GM18873 (cell line): ENCODE measurements around the gene SNAP47.
A peak's percentile ranks its signal among the peaks of the same experiment; 100 is the strongest.
"Not testable (repeated sequence)": the region's sequence is repeated elsewhere in the genome, so short reads cannot be mapped to it uniquely, and the experiment has no call there.

ENCODE experiments used
- ATAC-seq: cut with Tn5 transposase; IDR thresholded peaks from one replicate; pipeline ENCODE4 v1.9.1; 2021; ENCODE audit warnings: mild to moderate bottlenecking, moderate library complexity, moderate number of reproducible peaks; ENCODE audit not compliant: unreplicated experiment, low FRiP score

Gene SNAP47, protein sequence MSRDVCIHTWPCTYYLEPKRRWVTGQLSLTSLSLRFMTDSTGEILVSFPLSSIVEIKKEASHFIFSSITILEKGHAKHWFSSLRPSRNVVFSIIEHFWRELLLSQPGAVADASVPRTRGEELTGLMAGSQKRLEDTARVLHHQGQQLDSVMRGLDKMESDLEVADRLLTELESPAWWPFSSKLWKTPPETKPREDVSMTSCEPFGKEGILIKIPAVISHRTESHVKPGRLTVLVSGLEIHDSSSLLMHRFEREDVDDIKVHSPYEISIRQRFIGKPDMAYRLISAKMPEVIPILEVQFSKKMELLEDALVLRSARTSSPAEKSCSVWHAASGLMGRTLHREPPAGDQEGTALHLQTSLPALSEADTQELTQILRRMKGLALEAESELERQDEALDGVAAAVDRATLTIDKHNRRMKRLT

DNA sequence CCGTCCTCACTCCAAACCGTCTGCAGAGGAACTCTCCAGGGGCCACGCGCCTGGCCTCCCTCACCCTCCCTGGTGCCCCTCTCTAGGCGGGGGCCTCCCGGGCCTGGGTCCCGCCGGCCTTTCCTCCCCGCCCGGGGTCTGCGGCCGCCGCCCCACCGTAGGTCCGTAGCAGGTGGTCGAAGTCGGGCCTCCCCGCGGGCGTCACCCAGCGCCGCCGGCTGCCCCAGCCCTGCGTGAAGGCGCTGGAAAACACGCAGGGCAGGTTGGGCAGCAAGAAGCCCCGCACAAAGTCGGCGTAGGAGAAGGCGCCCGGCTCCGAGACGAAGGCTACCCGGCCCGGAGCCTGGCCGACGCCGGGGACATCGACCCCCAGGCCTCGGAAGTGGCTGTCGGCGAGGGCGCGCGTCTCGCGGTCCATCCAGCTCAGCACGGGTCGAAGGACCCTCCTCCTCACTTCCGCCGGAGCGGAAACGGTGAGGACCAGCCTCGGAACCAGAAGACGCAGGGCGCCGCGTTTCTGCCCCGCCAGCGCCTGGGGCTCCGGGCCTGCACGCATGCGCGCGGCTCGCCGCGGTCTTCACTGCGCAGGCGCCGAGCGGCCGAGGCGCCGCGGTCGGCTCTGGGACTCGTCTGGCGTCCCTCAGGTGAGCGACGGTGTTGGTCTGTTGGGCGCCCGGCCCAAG, at the start of gene SNAP47, which contains the start of gene JMJD4:
Gene SNAP47 (plus strand): TSS at position 580 of the 683 bp plus-strand sequence. CDS start 12,302 bp downstream, outside the sequence.
Gene JMJD4 (minus strand): TSS at position 447 of the 683 bp plus-strand sequence. CDS start 29 bp downstream, at position 418.
- peak; percentile 87 for ATAC-seq

DNA sequence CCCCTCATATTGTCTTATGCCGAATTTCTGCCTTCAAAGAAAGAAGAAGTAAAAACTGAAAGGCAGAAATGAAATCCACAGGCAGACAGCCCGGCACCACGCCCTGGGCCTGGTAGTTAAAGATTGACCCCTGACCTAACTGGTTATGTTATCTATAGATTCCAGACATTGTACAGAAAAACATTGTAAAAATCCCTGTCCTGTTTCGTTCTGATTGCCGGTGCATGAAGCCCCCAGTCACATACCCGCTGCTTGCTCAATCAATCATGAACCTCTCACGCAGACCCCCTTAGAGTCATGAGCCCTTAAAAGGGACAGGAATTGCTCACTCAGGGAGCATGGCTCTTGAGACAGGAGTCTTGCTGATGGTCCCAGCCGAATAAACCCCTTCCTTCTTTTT, 49.4 kb upstream of the SNAP47 start:
- no peak for ATAC-seq

DNA sequence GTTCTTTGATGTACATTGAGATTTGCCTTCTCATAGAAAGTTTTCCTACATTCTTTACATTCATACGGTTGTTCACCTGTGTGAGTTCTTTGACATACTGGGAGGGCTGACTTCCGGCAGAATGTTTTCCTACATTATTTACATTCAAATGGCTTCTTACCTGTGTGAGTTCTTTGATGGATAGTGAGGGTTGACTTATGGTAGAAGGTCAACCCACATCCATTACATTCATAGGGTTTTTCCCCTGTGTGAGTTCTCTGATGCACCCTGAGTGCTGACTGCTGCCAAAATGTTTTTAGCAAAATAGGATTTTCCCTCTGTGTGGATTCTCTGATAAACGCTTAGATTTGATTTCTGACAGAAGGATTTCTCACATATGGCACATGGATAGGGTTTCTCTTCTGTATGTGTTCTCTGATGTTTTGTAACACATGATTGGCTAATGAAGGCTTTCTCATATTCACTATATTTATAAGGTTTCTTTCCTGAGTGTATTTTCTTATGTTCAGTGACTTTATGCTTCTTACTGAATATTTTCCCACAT, 37.8 kb upstream of the SNAP47 start:
- ATAC-seq = no peak

DNA sequence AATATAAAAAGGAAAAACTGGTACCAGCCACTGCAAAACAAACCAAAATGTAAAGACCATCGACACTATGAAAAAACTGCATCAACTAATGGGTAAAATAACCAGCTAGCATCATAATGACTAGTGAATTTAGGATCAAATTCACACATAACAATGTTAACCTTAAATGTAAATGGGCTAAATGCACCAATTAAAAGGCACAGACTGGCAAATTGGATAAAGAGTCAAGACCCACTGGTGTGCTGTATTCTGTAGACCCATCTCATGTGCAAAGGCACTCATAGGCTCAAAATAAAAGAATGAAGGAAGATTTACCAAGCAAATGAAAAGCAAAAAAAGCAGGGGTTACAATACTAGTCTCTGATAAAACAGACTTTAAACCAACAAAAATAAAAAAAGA, 33.6 kb upstream of the SNAP47 start:
- ATAC-seq = not testable (repeated sequence)

DNA sequence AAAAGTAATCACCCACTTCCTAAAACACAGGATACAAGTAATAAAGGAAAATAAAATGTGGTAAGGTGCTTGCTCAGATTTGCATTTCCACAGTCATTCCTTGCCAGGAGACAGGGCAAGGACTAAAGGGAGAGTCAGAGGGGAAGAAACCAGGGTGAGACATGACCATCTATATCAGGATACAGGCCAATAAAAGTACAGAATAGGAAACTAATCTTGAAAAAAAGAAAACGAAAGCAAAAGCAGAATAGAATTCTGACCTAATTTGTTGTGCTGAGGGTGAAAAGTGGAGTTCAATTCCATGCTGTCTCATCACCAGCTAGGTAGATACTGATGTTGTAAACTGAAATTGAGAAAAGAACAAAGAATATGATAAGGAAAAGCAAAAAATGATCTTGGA, 27.4 kb upstream of the SNAP47 start:
- ATAC-seq = no peak

DNA sequence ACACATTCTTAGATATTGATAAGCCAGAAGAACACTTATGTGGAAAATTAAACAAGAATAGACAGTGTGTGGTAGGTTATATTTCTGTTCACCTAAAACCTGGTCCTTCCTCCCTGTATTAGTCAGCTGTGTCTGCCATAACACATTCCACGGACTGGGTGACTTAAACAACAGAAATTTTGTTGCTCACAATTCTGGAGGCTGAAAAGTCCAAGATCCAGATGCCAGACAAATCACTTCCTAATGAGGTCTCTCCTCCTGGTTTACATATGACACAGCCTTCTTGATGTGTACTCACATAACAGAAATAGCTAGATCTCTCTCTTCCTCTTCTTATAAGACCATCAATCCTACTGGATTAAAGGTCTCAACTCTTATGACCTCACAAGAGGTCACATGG, 25.8 kb upstream of the SNAP47 start:
- ATAC-seq = no peak

DNA sequence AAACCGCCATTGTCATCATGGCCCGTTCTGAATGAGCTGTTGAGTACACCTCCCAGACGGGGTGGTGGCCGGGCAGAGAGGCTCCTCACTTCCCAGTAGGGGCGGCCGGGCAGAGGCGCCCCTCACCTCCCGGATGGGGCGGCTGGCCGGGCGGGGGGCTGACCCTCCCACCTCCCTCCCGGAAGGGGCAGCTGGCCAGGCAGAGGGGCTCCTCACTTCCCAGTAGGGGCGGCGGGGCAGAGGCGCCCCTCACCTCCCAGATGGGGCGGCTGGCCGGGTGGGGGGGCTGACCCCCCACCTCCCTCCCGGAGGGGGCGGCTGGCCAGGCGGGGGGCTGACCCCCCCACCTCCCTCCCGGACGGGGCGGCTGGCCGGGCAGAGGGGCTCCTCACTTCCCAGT, 24.8 kb upstream of the SNAP47 start:
- ATAC-seq = not testable (repeated sequence)

DNA sequence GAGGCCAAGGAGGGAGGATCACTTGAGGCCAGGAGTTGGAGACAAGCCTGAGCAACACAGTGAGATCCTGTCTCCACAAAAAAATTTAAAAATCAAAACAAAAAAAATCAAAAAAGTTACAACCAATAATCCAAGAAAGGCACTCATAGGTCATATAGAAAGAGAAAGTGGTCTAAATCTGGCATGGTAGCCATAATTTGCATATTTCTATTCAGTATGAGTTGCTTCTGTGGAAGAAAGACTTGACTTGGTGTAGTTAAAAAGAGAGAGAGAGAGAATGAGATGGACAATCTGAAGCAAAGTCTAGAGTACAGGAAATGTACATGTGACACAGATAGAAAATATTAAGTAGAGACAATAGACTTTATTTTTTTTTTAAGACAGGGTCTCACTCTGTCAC, 22.6 kb upstream of the SNAP47 start:
- ATAC-seq = no peak

DNA sequence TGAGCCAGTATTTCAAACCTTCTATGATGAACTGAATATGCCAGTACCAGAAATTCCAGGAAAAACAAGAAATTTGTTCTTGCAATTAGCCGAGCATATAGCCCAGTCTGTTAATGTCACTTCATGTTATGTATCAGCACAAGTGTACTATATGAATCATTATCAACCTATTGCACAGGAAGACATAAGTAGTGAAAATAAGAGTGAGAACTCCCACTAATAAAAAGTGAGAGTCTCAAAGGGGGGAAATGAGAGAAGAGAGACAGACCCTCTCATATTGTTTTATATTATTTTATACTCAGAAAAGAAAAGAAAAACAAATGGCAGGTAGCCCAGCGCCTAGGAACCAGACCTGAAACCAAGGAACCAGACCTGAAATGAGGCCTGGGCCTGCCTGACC, 16.3 kb upstream of the SNAP47 start:
- ATAC-seq = no peak

DNA sequence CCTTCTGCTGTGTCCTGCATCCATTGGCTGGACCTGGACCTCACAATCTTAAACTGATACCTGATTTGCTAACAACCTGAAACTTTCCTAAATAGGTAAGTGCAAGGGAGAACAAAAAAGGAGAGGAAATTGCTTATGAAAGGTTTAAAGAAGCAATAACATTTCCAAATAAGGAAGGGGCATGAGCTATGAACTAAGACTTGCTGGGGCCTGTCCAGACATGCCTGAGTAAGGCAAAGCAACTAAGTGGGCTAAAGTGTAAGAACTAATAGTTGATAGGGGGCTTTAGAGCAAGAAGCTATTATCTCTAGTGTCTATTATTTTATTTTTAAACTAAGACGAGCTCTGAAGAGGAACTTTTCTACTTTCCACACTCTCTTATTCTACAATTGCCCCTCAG, 11.8 kb upstream of the SNAP47 start:
- ATAC-seq = no peak

DNA sequence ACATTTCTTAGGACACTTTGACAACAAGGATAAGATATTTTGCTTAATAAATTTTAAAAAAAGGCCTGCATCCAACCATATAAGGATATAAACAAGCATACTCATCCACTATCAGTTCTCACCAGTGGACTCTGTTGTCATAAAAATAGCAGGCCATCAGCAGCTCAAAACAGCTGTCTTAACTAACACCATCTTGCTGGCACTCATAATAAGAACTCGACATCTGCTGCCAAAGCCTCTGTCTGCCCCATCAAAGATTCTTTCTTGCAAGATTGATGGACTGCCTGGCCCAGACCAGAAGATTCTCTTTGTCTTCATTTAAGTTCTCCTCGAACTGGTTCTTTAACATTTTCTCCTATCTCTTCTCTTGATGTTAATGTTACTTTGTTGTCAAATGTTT, 10.2 kb upstream of the SNAP47 start:
- ATAC-seq = no peak

DNA sequence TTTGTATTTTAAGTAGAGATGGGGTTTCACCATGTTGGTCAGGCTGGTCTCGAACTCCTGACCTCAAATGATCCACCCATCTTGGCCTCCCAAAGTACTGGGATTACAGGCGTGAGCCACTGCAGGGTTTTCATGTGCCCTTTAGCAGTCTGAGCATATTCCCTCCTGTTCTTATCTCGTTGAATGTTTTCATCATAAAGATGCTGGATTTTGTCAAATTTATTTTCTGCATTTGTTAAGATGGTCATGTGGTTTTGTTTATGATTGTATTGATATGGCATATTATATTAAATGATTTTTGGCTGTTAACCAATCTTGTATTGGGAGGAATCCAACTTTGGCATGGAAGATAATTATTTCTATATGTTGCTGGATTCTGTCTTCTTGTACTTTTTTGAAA, 8.9 kb upstream of the SNAP47 start:
- no peak for ATAC-seq

DNA sequence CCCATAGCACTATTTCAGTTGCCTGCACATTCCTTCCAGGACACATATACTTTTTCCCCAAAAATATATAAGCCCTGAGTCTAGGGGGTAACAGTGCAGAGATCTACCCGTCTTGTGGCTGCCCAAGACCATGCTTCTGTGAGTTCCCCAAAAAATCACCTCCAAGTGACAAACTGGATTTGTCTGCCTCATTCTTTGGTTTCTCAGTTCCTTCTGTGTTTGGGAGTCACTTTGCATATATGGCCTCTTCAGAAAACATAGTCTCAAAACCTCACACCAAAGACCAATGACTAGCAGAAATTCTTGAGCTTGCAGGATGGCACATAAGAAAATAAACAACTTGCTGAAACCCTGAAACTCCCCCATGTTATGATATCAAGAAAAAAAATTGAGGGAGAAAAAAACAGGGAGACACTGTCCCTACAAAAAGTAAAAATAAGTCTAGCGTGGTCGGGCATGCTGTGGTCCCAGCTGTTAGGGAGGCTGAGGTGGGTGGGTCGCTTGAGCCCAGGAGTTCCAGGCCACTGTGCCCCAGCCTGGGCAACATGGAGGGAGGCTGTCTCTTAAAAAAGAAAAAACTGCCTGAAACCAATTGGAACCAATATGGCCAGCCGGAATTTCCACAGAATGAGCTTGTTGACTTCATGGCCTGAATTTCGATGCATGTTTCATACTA, 8.2 kb upstream of the SNAP47 start:
- ATAC-seq = no peak

DNA sequence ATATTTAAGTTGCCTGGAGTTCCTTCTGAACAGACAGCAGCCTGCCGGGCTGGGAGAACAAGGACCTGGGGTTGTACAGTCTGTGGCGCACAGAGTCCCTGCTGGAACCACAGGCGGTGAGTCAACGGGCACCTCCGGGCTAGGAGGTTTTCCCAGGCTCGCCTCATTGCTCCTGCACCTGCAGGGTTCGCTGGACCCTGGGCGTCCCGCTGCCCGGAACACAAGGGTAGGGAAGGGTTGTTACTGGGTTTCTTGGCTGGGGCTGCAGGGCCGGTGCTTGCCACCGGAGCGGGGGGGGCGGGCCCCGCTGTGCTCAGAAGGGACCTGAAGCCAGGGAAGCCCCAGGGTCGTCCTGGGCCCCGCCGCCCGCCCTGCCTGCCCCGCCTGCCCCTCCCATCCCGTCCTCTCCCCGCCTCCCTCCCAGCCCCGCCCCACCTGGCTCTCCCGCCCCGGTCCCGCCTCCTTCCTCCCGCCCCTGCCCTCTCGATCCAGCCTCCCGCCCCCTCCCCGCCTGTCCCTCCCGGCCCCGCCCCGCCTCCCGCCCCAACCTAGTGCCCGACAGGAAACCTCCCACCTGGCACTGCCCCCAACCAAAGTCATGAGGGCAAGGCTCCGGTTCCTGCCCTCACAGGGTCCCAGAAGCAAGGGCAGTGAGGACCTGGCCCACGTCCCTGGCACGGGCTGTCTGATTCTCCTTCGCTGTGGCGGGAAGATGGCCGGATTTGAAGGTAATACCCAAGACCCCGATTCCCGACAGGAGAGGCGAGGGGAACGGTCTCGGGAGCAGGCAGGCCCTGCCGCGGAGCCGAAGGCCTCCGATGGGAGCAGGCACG, 7.0 kb upstream of the SNAP47 start:
- no peak for ATAC-seq

DNA sequence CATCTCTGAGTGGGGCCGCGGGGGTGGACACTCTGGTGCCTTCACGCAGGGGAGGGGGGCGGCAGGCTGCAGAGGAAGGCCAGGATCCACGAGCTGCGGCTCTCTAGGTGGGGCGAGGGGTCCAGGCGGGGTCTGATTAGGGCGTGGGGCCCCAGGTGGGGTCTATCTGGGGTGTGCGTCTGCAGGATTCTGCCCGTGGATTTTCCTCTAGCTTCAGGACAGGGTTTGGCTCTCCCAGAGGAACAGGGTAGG, 6.4 kb upstream of the SNAP47 start:
- no peak for ATAC-seq

DNA sequence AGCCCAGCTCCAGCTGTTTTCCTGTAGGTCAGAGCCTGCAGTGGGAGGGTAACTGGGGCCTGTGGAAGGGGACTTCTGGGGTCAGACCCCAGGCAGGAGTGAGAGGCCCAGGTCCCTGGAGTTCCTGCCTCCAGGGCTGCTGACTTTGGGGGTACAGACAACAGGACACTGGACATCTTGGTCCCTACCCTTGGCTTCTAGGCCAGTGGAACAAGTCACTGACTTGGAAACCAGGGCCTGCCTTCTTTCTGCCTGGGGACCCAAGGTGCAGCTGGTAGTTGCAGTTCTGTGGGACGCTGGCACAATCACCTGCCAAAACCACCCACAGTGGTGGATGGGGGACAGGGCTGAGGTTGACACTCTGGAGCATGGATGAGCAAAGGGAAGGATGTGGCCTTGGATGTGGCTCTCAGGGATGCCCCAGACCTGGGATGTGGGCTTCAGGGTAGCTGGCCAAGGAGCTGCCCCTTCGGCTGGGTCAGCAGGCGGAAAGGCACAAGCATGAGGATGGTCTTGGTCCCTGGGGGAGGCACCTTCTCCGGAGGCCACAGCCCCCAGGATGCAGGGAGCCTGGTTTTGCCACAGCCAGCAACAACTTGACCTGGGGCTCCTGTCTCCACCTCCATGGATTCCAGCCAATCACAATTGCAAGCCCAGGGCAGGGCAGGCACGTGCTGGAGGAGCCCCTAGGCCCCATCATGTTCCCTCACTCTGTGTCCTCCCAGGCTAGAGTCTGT, 5.9 kb upstream of the SNAP47 start:
- no peak for ATAC-seq

DNA sequence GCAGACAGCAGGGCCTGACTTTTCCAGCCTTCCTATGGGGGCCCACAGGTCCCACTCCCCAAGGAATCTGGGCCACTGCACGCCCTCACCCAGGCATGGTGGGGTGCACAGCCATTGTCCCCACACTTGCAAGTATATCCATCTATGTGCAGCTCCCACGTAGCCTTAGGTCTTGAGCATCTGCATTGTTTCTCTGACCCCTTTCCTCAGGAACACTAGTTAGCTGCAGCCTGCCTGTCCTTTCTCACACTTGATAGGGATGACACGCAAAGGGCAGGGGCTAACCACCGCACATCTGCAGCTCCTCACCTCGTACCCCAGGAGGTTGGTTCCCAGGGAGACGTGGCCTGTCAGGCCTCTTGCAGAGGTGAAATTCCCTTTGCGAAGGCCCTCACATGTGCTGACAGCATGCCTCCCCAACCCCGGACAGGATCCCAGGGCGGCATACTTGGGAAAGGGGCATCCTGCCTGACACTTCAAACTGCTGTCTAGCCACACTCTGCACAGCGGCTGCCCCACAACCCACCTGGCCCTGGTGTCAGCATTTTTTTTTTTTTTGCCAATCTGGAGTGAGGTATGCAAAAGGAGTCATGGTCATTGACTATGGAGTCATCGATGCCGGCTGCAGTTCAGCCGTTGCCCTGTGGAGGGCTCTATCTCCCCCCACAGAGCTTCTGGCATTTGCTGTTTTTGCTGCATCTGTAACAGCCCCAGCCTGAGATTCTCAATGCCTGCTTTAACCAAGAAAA, 5.2 kb upstream of the SNAP47 start:
- ATAC-seq = no peak

DNA sequence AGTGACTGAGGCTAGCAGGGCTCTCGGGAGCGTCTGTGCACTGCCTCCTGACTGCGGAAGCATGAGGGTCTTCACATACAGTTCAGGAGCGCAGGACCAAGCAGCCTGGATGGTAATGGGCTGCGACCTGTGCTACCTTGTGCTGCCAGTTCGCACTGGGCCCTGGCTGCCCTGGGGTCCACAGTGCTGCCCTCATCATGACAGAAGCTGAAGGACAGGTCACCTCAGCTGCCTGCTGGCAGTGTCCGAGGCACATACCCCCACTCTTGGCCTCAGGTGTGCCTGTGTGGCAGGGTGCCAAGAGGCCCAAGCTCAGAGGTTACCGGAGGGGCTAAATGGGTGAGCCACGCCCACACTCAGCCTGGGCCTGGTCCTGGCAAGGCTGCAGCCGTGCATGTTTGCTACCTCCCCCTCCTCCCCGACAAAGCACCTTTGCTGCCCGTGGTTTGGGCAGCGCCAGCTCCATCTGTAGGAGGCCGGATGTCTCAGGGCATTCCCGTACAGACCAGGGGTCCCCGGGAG, 4.5 kb upstream of the SNAP47 start:
- no peak for ATAC-seq

DNA sequence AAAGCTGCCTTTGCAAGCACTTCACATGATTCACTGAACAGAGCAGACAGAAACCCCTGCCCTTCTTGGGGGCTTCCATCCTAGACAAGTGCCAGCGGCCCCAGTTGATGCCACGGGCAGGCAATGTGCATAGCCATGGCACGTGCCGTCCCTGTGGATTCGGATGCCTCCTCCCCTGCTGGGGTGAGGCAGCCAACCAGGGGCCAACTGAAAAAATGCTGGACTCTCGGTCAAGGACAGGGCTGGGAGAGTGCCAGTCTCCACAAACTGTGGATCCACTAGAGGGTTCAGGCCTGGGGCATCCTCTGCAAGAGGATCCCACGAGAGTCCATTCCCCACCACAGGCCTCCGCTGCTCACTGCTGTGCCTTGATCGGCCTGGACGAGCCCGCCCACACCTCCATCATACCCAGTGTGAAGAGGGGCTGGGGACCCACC, 4.0 kb upstream of the SNAP47 start:
- ATAC-seq = no peak
